SK-N-SH treated with all-trans-retinoic acid at 6 μM for 48 hours (cell line): ENCODE data around the gene IL4R.

Experiments
- ATAC-seq: fragments of 200-7000 bp; cut with Tn5 transposase; 3 replicates; pipeline ENCODE4 v1.9.1; 2020; ENCODE audit warnings: mild to moderate bottlenecking, moderate library complexity
- ARNTL ChIP-seq: fragments of 450-650 bp; formaldehyde crosslinking; IDR thresholded peaks from 2 replicates; pipeline ENCODE4 v1.5.0; 2020; ENCODE audit warnings: low read depth, mild to moderate bottlenecking, moderate library complexity, borderline replicate concordance
- BACH2 ChIP-seq: fragments of 250-450 bp; sonication (Bioruptor Pico); IDR thresholded peaks from 2 replicates; pipeline ENCODE4 v1.9.0; 2021; ENCODE audit warnings: mild to moderate bottlenecking, borderline replicate concordance
- CSDC2 ChIP-seq: fragments of 250-450 bp; sonication (Bioruptor Pico); IDR thresholded peaks from 2 replicates; pipeline ENCODE4 v1.5.0; 2020; ENCODE audit warnings: mild to moderate bottlenecking, moderate library complexity
- ESRRG ChIP-seq: fragments of 250-450 bp; sonication (Bioruptor Pico); IDR thresholded peaks from 2 replicates; pipeline ENCODE4 v1.6.1; 2021; ENCODE audit warnings: mild to moderate bottlenecking
- GLIS3 ChIP-seq: fragments of 250-450 bp; sonication (Bioruptor Pico); IDR thresholded peaks from 2 replicates; pipeline ENCODE4 v1.5.0; 2020; ENCODE audit warnings: mild to moderate bottlenecking, moderate library complexity
- OSR1 ChIP-seq: fragments of 250-450 bp; sonication (Bioruptor Pico); IDR thresholded peaks from 2 replicates; pipeline ENCODE4 v1.8.0; 2022; ENCODE audit warnings: moderate library complexity, mild to moderate bottlenecking, inconsistent platforms
- RARB ChIP-seq: fragments of 250-450 bp; sonication (Bioruptor Pico); IDR thresholded peaks from 2 replicates; pipeline ENCODE4 v1.8.0; 2021; ENCODE audit warnings: mild to moderate bottlenecking, moderate library complexity
- TOX ChIP-seq: fragments of 250-450 bp; sonication (Bioruptor Pico); IDR thresholded peaks from 2 replicates; pipeline ENCODE4 v1.8.0; 2021; ENCODE audit warnings: mild to moderate bottlenecking, moderate library complexity, borderline replicate concordance
- ZC3H10 ChIP-seq: fragments of 250-450 bp; sonication (Bioruptor Pico); IDR thresholded peaks from 2 replicates; pipeline ENCODE4 v1.5.1; 2021; ENCODE audit warnings: mild to moderate bottlenecking, moderate library complexity
- ZFP3 ChIP-seq: fragments of 250-450 bp; sonication (Bioruptor Pico); IDR thresholded peaks from 2 replicates; pipeline ENCODE4 v1.5.0; 2020; ENCODE audit warnings: mild to moderate bottlenecking, moderate library complexity
- ZFP30 ChIP-seq: fragments of 450-650 bp; formaldehyde crosslinking; IDR thresholded peaks from 2 replicates; pipeline ENCODE4 v1.5.0; 2022; ENCODE audit warnings: mild to moderate bottlenecking, moderate library complexity
- ZNF565 ChIP-seq: fragments of 450-650 bp; formaldehyde crosslinking; conservative IDR thresholded peaks from 2 replicates; pipeline ENCODE4 v1.5.0; 2020; ENCODE audit warnings: low read depth, mild to moderate bottlenecking, moderate library complexity
- ZNF70 ChIP-seq: fragments of 450-650 bp; formaldehyde crosslinking; IDR thresholded peaks from 2 replicates; pipeline ENCODE4 v1.5.0; 2020; ENCODE audit warnings: mild to moderate bottlenecking, moderate library complexity
- ZNF8 ChIP-seq: fragments of 450-650 bp; formaldehyde crosslinking; IDR thresholded peaks from 2 replicates; pipeline ENCODE4 v1.5.0; 2020; ENCODE audit warnings: mild to moderate bottlenecking, moderate library complexity
- TF ChIP-seq, protein P1 (sequence below): fragments of 250-450 bp; sonication (Bioruptor Pico); IDR thresholded peaks from 2 replicates; pipeline ENCODE4 v1.5.0; 2020; ENCODE audit warnings: mild to moderate bottlenecking, moderate library complexity
- TF ChIP-seq, protein P2 (sequence below): fragments of 250-450 bp; sonication (Bioruptor Pico); IDR thresholded peaks from 2 replicates; pipeline ENCODE4 v1.8.0; 2021; ENCODE audit warnings: low read depth, mild to moderate bottlenecking, moderate library complexity, borderline replicate concordance
- TF ChIP-seq, protein P3 (sequence below): fragments of 250-450 bp; sonication (Bioruptor Pico); IDR thresholded peaks from 2 replicates; pipeline ENCODE4 v1.8.0; 2020; ENCODE audit warnings: mild to moderate bottlenecking, moderate library complexity, borderline replicate concordance
- TF ChIP-seq, protein P4 (sequence below): fragments of 250-450 bp; sonication (Bioruptor Pico); IDR thresholded peaks from 2 replicates; pipeline ENCODE4 v1.5.1; 2021; ENCODE audit warnings: mild to moderate bottlenecking, moderate library complexity

IL4R gene

DNA sequence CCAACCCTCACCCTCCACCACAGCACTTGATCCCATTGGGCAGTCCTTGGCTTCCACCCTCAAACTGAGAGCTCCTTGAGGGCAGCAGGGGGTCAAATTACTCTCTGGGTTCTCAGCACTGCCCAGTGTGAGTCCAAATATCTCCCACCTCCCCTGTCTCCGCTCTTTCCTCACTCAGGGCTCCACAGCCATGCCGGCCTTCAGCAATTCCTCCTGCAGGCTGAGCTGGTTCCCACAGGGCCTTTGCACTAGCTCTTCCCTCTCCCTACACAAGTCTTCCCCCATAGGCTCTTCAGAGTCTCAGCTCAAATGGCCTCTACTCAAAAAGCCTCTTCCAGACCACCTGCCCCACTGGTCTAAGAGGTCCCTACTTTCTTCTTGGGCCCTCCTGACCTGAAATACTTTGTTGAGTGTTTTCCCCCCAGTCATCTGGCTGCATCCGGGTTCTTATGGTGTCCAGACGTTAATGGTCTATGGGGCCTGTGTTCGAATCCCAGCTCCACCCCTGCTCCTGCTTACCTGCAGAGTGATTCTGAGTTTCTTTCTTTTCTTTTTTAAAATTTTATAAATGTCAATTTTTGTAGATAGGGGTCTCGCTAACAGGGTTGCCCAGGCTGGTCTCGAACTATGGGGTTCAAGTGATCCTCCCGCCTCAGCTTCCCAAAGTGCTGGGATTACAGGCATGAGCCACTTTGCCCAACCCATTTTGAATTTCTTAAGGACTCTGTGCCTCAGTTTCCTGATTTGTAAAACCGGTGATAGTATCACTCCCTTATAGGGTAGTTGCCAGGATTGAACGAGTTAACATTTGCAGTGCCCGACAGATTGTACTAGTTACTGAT, 973 bp upstream of the IL4R start:
- no peak for TF ChIP-seq BACH2 (CRISPR knock-in tag)
- no peak for TF ChIP-seq TOX (CRISPR knock-in tag)
- no peak for TF ChIP-seq ZNF70 (CRISPR knock-in tag)
- no peak for TF ChIP-seq ESRRG
- TF ChIP-seq, protein P1, sequence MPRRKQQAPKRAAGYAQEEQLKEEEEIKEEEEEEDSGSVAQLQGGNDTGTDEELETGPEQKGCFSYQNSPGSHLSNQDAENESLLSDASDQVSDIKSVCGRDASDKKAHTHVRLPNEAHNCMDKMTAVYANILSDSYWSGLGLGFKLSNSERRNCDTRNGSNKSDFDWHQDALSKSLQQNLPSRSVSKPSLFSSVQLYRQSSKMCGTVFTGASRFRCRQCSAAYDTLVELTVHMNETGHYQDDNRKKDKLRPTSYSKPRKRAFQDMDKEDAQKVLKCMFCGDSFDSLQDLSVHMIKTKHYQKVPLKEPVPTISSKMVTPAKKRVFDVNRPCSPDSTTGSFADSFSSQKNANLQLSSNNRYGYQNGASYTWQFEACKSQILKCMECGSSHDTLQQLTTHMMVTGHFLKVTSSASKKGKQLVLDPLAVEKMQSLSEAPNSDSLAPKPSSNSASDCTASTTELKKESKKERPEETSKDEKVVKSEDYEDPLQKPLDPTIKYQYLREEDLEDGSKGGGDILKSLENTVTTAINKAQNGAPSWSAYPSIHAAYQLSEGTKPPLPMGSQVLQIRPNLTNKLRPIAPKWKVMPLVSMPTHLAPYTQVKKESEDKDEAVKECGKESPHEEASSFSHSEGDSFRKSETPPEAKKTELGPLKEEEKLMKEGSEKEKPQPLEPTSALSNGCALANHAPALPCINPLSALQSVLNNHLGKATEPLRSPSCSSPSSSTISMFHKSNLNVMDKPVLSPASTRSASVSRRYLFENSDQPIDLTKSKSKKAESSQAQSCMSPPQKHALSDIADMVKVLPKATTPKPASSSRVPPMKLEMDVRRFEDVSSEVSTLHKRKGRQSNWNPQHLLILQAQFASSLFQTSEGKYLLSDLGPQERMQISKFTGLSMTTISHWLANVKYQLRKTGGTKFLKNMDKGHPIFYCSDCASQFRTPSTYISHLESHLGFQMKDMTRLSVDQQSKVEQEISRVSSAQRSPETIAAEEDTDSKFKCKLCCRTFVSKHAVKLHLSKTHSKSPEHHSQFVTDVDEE (CRISPR knock-in tag): no peak
- no peak for TF ChIP-seq ZFP3
- TF ChIP-seq, protein P2, sequence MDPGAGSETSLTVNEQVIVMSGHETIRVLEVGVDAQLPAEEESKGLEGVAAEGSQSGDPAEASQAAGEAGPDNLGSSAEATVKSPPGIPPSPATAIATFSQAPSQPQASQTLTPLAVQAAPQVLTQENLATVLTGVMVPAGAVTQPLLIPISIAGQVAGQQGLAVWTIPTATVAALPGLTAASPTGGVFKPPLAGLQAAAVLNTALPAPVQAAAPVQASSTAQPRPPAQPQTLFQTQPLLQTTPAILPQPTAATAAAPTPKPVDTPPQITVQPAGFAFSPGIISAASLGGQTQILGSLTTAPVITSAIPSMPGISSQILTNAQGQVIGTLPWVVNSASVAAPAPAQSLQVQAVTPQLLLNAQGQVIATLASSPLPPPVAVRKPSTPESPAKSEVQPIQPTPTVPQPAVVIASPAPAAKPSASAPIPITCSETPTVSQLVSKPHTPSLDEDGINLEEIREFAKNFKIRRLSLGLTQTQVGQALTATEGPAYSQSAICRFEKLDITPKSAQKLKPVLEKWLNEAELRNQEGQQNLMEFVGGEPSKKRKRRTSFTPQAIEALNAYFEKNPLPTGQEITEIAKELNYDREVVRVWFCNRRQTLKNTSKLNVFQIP (CRISPR knock-in tag): no peak
- no peak for TF ChIP-seq ZNF565 (CRISPR knock-in tag)
- no peak for TF ChIP-seq ZFP30 (CRISPR knock-in tag)
- TF ChIP-seq, protein P3, sequence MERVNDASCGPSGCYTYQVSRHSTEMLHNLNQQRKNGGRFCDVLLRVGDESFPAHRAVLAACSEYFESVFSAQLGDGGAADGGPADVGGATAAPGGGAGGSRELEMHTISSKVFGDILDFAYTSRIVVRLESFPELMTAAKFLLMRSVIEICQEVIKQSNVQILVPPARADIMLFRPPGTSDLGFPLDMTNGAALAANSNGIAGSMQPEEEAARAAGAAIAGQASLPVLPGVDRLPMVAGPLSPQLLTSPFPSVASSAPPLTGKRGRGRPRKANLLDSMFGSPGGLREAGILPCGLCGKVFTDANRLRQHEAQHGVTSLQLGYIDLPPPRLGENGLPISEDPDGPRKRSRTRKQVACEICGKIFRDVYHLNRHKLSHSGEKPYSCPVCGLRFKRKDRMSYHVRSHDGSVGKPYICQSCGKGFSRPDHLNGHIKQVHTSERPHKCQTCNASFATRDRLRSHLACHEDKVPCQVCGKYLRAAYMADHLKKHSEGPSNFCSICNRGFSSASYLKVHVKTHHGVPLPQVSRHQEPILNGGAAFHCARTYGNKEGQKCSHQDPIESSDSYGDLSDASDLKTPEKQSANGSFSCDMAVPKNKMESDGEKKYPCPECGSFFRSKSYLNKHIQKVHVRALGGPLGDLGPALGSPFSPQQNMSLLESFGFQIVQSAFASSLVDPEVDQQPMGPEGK (CRISPR knock-in tag): no peak
- TF ChIP-seq OSR1 (CRISPR knock-in tag): no peak
- no peak for TF ChIP-seq ARNTL (CRISPR knock-in tag)
- no peak for TF ChIP-seq ZNF8 (CRISPR knock-in tag)
- TF ChIP-seq ZC3H10 (CRISPR knock-in tag): no peak
- no peak for TF ChIP-seq GLIS3 (CRISPR knock-in tag)
- TF ChIP-seq, protein P4, sequence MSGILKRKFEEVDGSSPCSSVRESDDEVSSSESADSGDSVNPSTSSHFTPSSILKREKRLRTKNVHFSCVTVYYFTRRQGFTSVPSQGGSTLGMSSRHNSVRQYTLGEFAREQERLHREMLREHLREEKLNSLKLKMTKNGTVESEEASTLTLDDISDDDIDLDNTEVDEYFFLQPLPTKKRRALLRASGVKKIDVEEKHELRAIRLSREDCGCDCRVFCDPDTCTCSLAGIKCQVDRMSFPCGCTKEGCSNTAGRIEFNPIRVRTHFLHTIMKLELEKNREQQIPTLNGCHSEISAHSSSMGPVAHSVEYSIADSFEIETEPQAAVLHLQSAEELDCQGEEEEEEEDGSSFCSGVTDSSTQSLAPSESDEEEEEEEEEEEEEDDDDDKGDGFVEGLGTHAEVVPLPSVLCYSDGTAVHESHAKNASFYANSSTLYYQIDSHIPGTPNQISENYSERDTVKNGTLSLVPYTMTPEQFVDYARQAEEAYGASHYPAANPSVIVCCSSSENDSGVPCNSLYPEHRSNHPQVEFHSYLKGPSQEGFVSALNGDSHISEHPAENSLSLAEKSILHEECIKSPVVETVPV (CRISPR knock-in tag): no peak
- ATAC-seq: no peak

DNA sequence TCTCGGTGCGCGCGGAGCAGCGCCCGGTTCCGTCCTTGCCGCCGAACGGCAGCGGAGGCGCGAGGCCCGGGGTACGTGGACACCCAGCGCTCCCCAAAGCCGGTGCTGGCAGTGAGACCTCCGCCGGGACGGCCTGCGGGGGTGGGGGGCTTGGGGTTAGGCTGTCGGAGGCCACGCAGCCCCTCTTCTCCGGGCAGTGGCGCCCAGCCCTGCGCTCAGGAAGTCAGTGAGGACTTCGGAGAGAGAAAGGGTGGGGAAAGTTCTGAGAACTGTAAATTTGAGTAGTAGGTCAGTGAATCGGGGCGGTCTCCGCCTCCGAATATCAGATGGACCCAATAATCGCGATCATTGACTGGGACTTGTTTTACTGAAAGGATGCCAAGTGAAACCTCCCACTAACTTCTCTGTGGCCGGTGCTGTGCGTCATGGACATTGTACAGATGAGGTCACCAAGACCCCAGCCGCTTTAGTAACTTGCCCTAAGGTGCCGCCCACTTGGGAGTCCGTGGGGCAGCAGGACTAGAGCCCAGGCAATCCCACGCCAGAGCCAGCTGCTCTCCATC, 468 bp downstream of the IL4R start:
- TF ChIP-seq BACH2 (CRISPR knock-in tag) (no peak), OSR1 (CRISPR knock-in tag) (no peak), ZFP30 (CRISPR knock-in tag) (no peak), CSDC2 (CRISPR knock-in tag) (no peak), ZFP3 (no peak)
- peak; percentile 58 for ATAC-seq

DNA sequence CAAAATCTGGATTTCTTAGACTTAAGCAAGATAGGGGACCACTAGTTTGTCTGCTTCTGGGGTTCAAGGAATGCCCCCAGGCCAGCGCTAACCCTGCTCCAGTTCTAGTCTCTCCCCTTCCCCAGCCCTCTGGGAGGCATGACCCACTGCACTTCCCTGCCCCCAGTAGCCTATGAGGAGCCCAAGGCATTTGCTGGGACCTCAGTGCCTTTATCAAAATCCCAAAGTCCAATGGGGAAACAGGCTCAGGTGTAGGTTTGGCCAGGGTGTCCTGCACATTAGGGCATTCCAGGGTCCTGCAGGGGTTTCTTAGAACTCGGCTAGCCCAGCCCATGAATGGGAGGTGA, 1.2 kb downstream of the IL4R start:
- TF ChIP-seq ESRRG (no peak), TOX (CRISPR knock-in tag) (no peak), RARB (CRISPR knock-in tag) (no peak), GLIS3 (CRISPR knock-in tag) (no peak)
- TF ChIP-seq, protein P2 (CRISPR knock-in tag): no peak
- TF ChIP-seq, protein P1 (CRISPR knock-in tag): no peak
- no peak for ATAC-seq
